DOHH2 (cell line): ENCODE measurements around the gene DFFB.

Experiments
- EZH2phosphoT487 ChIP-seq: fragments of 200-600 bp; sonication (generic); IDR thresholded peaks from 2 replicates; pipeline ENCODE4 v1.6.1; 2017; ENCODE audit warnings: borderline replicate concordance, mild to moderate bottlenecking, antibody characterized with exemption, low read length, moderate library complexity, mixed read lengths
- TF ChIP-seq, protein P1 (sequence below): fragments of 200-600 bp; sonication (generic); IDR thresholded peaks from one replicate; pipeline ENCODE4 v1.5.1; 2014; ENCODE audit warnings: antibody characterized with exemption, mild to moderate bottlenecking, low read depth, low read length; ENCODE audit not compliant: poor library complexity, severe bottlenecking

GRCh38 chr1:3885611-3886010 lies 28.3 kb downstream of the DFFB start:
- TF ChIP-seq, protein P1, sequence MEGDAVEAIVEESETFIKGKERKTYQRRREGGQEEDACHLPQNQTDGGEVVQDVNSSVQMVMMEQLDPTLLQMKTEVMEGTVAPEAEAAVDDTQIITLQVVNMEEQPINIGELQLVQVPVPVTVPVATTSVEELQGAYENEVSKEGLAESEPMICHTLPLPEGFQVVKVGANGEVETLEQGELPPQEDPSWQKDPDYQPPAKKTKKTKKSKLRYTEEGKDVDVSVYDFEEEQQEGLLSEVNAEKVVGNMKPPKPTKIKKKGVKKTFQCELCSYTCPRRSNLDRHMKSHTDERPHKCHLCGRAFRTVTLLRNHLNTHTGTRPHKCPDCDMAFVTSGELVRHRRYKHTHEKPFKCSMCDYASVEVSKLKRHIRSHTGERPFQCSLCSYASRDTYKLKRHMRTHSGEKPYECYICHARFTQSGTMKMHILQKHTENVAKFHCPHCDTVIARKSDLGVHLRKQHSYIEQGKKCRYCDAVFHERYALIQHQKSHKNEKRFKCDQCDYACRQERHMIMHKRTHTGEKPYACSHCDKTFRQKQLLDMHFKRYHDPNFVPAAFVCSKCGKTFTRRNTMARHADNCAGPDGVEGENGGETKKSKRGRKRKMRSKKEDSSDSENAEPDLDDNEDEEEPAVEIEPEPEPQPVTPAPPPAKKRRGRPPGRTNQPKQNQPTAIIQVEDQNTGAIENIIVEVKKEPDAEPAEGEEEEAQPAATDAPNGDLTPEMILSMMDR, result no peak
- TF ChIP-seq EZH2phosphoT487, result no peak
